ENCODE results near the gene DPY19L3. TPM values are rescaled to one million over a fixed set of nuclear protein-coding genes. Genes with fewer than 3 reads are reported as not detected.

The DPY19L3 gene
- total and polyA plus RNA-seq, 2 donors (not counting 1 experiment from before 2014, with no cell fraction given), result 14.0 to 40.0 TPM

GRCh38 chr19:32519023-32519422, 113.5 kb downstream of the DPY19L3 start:
- peaks cover 0 to 3% (median 0%) of the 10 kb centered on the region in 4 experiments for H3K27me3 ChIP-seq (replicated peaks in 1 of 4; ENCODE audit: control extremely low read depth in 1 of 4, control insufficient read depth in 3 of 4, insufficient read depth in 4 of 4, low read length in 3 of 4)
- intact Hi-C loops (cut with micrococcal nuclease), result no loop called here
- no peak overlapping the region for H3K4me3 Mint-ChIP-seq

GRCh38 chr19:32522967-32523366, 117.4 kb downstream of the DPY19L3 start:
- H4K20me1 ChIP-seq (ENCODE audit: control insufficient read depth, insufficient read depth, low read length, poor library complexity, severe bottlenecking), result no peaks in the 10 kb centered on the region
- no peak overlapping the region for H3K27ac ChIP-seq (ENCODE audit: low read length in 2 of 2)
- no peaks in the 10 kb centered on the region for H3K9me3 Mint-ChIP-seq (ENCODE audit: insufficient read depth)
- intact Hi-C loops (cut with micrococcal nuclease), result no loop called here
- H3K9me3 ChIP-seq (ENCODE audit: control extremely low read depth in 1 of 3, control insufficient read depth in 2 of 3, insufficient read depth in 1 of 3, low read length in 2 of 3), result peaks cover 0 to 4% (median 0%) of the 10 kb centered on the region in 3 donors
- no peak overlapping the region for H2AFZ ChIP-seq (ENCODE audit: insufficient read depth, low read depth, low read length, poor library complexity, severe bottlenecking)
- H3K27me3 Mint-ChIP-seq, result peaks cover 24% of the 10 kb centered on the region
- H3K9ac ChIP-seq (ENCODE audit: low read length), result no peak overlapping the region
- H3K4me2 ChIP-seq (replicated peaks; ENCODE audit: low read depth, low read length, poor library complexity, severe bottlenecking), result no peak overlapping the region
- ChIA-PET POLR2A (no interaction called here), CTCF (no interaction called here)
- H3K27me3 ChIP-seq (replicated peaks in 1 of 4; ENCODE audit: control extremely low read depth in 1 of 4, control insufficient read depth in 3 of 4, insufficient read depth in 4 of 4, low read length in 3 of 4), result peaks cover 0 to 3% (median 0%) of the 10 kb centered on the region in 4 experiments
- ATAC-seq (ENCODE audit: low read depth), result no peak
- H3K4me1 ChIP-seq (ENCODE audit: control insufficient read depth in 2 of 2, insufficient read depth in 2 of 2, low read length in 2 of 2), result no peaks in the 10 kb centered on the region
- DNase-seq, result no peak
- no peaks in the 10 kb centered on the region for H3K79me2 ChIP-seq (ENCODE audit: control insufficient read depth, insufficient read depth, low read length)
- no peak overlapping the region for H3K27ac Mint-ChIP-seq
- no peaks in the 10 kb centered on the region for H3K4me1 Mint-ChIP-seq
- 87% methylated on average over 7 of the region's 9 CpGs for WGBS (ENCODE audit: insufficient coverage)
- H3K4me3 Mint-ChIP-seq, result no peak overlapping the region
- no peaks in the 10 kb centered on the region for H3K36me3 ChIP-seq (replicated peaks in 1 of 2; ENCODE audit: control extremely low read depth in 1 of 2, control insufficient read depth in 1 of 2, extremely low read depth in 1 of 2, insufficient read depth in 2 of 2, low read length in 1 of 2)
- H3K4me3 ChIP-seq (ENCODE audit: control extremely low read depth in 1 of 5, extremely low read depth in 1 of 5, insufficient read depth in 1 of 5, low read depth in 2 of 5, low read length in 4 of 5), result no peak overlapping the region
- TF ChIP-seq EZH2 (IDR thresholded peaks at IDR 0.05; ENCODE audit: borderline replicate concordance, insufficient read depth, low read depth, low read length, poor library complexity, severe bottlenecking), result no peak

More at GRCh38 chr19:32519023-32519422, 113.5 kb downstream of the DPY19L3 start:
- ChIA-PET POLR2A (no interaction called here), CTCF (no interaction called here)
- TF ChIP-seq EZH2 (IDR thresholded peaks at IDR 0.05; ENCODE audit: borderline replicate concordance, insufficient read depth, low read depth, low read length, poor library complexity, severe bottlenecking) (no peak), CTCF (IDR thresholded peaks at IDR 0.05) (no peak)
- peaks cover 4% of the 10 kb centered on the region for H3K9me3 Mint-ChIP-seq (ENCODE audit: insufficient read depth)
- Histone ChIP-seq H3K4me1 (ENCODE audit: control insufficient read depth in 2 of 2, insufficient read depth in 2 of 2, low read length in 2 of 2) (no peaks in the 10 kb centered on the region), H3K9ac (ENCODE audit: low read length) (no peak overlapping the region), H3K79me2 (ENCODE audit: control insufficient read depth, insufficient read depth, low read length) (no peaks in the 10 kb centered on the region), H4K20me1 (ENCODE audit: control insufficient read depth, insufficient read depth, low read length, poor library complexity, severe bottlenecking) (no peaks in the 10 kb centered on the region), H3K4me2 (replicated peaks; ENCODE audit: low read depth, low read length, poor library complexity, severe bottlenecking) (no peak overlapping the region), H3K36me3 (replicated peaks in 1 of 2; ENCODE audit: control extremely low read depth in 1 of 2, control insufficient read depth in 1 of 2, extremely low read depth in 1 of 2, insufficient read depth in 2 of 2, low read length in 1 of 2) (no peaks in the 10 kb centered on the region), H2AFZ (ENCODE audit: insufficient read depth, low read depth, low read length, poor library complexity, severe bottlenecking) (no peak overlapping the region), H3K27ac (ENCODE audit: low read length in 2 of 2) (no peak overlapping the region), H3K9me3 (ENCODE audit: control extremely low read depth in 1 of 3, control insufficient read depth in 2 of 3, insufficient read depth in 1 of 3, low read length in 2 of 3) (no peaks in the 10 kb centered on the region), H3K4me3 (ENCODE audit: control extremely low read depth in 1 of 5, extremely low read depth in 1 of 5, insufficient read depth in 1 of 5, low read depth in 2 of 5, low read length in 4 of 5) (no peak overlapping the region)
- H3K27ac Mint-ChIP-seq, result no peak overlapping the region
- ATAC-seq (ENCODE audit: low read depth) (no peak), DNase-seq (no peak)
- H3K4me1 Mint-ChIP-seq, result no peaks in the 10 kb centered on the region
- 0% methylated on average over 1 of the region's 1 CpG for WGBS (ENCODE audit: insufficient coverage)
- peaks cover 13% of the 10 kb centered on the region for H3K27me3 Mint-ChIP-seq

Data from B cell (primary cell).